GM12891 (cell line): ENCODE measurements around the gene C6orf52.
"Not testable (repeated sequence)": the region's sequence is repeated elsewhere in the genome, so short reads cannot be mapped to it uniquely, and the experiment has no call there.

Experiments
- DNase-seq: peaks from one replicate; pipeline ENCODE4 v3.0.0; 2011; ENCODE audit warnings: low spot score; ENCODE audit not compliant: insufficient read length
- FAIRE-seq: peaks from 2 replicates; lab custom pipeline; 2011; peaks lifted over from hg19 to GRCh38; lab: Jason Lieb, UNC
- PAX5 ChIP-seq: IDR thresholded peaks from 2 replicates; pipeline ENCODE4 v1.6.1; 2011; ENCODE audit warnings: low read length, moderate library complexity, mild to moderate bottlenecking; ENCODE audit not compliant: insufficient read depth, severe bottlenecking
- POLR2A ChIP-seq: IDR thresholded peaks from 2 replicates; pipeline ENCODE4 v1.6.1; 2011; ENCODE audit warnings: low read depth, low read length, control low read depth
- POLR2AphosphoS5 ChIP-seq: IDR thresholded peaks from 2 replicates; pipeline ENCODE4 v1.6.1; 2011; ENCODE audit warnings: low read depth, low read length, control low read depth
- POU2F2 ChIP-seq: IDR thresholded peaks from 2 replicates; pipeline ENCODE4 v1.6.1; 2011; ENCODE audit warnings: low read depth, mild to moderate bottlenecking, control low read depth, low read length, moderate library complexity
- SPI1 ChIP-seq: IDR thresholded peaks from 2 replicates; pipeline ENCODE4 v1.6.1; 2011; ENCODE audit warnings: low read depth, low read length, control low read depth
- TAF1 ChIP-seq: IDR thresholded peaks from 2 replicates; pipeline ENCODE4 v1.6.1; 2011; ENCODE audit warnings: low read depth, low read length, control low read depth

C6orf52 gene

DNA sequence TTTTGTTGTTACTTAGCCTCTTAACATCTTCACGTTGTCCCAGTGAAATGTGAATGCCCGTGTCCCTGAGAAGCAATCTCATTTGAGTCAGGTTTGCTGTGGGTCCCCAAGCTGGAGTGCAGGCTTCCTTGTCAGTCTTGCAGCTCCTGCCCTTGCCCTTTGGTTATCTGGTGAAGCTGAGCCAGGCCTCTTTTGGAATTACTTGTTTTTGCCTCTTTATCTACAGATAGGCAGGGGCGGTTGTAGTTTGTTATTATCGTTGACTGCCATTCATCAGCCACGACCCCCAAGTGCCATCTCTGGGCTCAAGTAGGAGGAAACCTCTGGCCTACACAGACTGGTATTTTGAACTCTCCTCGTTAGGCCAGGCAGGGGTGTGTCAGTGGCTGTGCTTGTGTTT, 30.6 kb upstream of the C6orf52 start:
- DNase-seq (no peak), FAIRE-seq (no peak)
- TF ChIP-seq POLR2A (no peak), POLR2AphosphoS5 (no peak), SPI1 (no peak), POU2F2 (no peak), PAX5 (no peak), TAF1 (no peak)

DNA sequence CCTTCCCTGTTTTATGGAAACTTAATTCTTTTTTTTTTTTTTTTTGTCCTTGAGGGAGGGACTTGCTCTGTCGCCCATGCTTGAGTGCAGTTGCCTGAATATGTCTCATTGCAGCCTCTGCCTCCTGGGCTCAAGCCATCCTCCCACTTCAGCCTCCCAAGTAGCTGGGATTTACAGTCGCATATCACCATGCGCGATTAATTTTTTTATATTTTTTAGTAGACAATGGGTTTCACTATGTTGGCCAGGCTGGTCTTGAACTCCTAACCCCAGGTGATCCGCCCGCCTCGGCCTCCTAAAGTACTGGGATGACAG, 29.1 kb upstream of the C6orf52 start:
- DNase-seq (no peak), FAIRE-seq (no peak)
- TF ChIP-seq POU2F2 (no peak), PAX5 (no peak), SPI1 (no peak)

DNA sequence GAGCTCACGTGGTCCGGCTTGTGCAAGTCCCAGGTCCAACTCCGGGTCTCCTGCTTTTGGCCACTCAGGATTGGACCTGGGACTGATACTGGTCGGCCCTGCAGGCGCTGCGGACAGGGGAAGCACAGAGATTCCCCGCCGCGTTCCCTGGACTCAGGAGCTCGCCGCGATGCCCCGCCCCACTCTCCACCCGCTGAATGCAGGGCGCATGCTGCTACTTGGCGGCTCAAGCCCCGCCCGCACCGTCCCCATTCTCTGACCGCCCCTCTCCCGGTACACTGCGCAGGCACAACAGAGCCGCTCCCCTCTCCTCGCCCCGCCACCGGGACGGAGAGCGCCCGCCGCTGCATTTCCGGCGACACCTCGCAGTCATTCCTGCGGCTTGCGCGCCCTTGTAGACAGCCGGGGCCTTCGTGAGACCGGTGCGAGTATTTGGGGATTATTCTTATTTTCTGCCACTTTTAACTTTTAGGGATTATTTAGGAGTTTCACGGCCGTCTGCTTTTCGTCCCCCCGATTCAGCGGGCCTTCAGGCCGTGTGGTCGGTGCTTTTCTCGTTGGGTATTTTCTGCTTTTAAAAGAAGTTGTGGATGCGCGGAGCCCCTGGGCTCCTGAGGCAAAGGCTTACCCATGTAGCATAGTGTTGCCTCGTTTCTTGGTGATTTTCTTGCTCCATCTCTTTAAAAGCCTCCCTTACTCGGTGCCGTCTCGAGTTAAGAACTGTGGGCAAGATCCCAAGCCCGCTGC, 28.6 kb upstream of the C6orf52 start, which contains the start of gene TMEM14C:
TMEM14C (plus strand) TSS at position 251 of the 747 bp plus-strand sequence. CDS start 1,544 bp downstream, outside the sequence.
- DNase-seq, result peak; percentile 78
- TF ChIP-seq TAF1 (peak; percentile 89), POU2F2 (peak; percentile 56), PAX5 (no peak), POLR2AphosphoS5 (peak; percentile 79), POLR2A (peak; percentile 78), SPI1 (no peak)
- peak; percentile 87 for FAIRE-seq

DNA sequence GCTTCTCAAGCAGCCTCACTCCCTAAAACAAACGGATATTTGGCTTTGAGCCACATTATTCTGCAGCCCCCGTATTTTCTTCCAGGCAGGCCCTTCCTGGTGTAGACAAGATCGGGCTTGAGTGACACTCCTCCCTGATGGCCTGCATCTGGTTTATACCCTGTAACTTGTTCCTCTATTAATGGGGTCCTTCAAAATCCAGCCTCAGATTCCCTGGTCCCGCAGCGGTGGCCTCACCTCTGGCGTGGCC, 28.1 kb upstream of the C6orf52 start:
- DNase-seq (no peak), FAIRE-seq (no peak)
- TF ChIP-seq TAF1, result no peak
- TF ChIP-seq SPI1, result no peak
- TF ChIP-seq POLR2A, result no peak
- TF ChIP-seq POLR2AphosphoS5, result no peak
- TF ChIP-seq PAX5, result no peak
- no peak for TF ChIP-seq POU2F2

DNA sequence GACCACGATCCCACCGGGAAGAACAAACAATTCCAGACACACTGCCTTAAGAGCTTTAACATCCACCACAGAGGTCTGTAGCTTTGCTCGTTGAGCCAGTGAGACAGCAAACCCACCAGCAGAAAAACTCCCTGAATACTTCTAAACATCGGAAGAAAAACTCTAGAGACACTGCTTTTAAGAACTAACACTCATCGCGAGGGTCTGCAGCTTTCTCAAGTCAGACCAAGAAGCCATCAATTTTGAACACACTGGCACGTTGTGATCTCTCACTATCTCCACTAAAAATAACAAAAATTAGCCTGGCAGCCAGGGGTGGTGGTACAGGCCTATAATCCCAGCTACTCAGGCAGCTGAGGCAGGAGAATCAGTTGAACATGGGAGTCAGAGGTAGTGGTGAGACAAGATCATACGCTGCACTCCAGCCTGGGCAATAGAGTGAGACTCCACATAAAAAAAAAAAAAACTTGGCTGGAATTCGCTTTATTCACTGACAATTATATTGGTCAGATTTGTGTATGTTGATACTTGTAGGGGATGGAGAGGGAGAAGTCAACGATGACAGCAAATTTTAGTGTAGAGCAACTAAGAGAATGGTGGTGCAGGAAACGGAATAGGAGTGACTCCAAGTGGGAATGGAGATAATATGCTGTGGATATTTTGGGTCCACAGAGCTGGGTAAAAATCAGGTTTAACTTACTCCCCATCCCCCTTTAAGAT, 27.6 kb upstream of the C6orf52 start:
- FAIRE-seq, result no peak
- TF ChIP-seq POU2F2 (no peak), POLR2A (no peak), TAF1 (no peak), SPI1 (no peak), POLR2AphosphoS5 (no peak), PAX5 (no peak)
- DNase-seq, result no peak

DNA sequence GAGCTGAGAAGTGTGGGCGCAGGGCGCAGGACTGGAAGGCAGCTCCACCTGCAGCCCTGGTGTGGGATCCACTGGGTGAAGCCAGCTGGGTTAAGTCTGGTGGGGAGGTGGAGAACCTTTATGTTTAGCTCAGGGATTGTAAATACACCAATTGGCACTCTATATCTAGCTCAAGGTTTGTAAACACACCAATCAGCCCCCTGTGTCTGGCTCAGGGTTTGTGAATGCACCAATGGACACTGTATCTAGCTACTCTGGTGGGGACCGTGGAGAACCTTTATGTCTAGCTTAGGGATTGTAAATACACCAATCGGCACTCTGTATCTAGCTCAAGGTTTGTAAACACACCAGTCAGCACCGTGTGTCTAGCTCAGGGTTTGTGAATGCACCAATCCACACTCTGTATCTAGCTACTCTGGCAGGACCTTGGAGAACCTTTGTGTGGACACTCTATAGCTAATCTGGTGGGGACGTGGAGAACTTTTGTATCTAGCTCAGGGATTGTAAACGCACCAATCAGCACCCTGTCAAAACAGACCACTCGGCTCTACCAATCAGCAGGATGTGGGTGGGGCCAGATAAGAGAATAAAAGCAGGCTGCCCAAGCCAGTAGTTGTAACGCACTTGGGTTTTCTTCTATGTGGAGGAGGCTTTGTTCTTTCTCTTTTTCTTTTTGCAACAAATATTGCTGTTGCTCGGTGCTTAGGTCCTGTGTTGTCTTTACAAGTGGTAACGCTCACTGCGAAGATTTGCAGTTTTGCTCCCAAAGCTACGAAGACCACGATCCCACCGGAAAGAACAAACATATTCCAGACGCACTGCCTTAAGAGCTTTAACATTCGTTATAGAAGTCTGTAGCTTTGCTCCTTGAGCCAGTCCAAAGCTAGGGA, 26.8 kb upstream of the C6orf52 start:
- FAIRE-seq, result peak; percentile 72
- TF ChIP-seq POLR2AphosphoS5, result 0 out of 2 replicates have a peak, but pooled peaks have one; percentile 10
- TF ChIP-seq POLR2A, result peak; percentile 19; the same call in 1 of the 2 replicates
- not testable (repeated sequence) for DNase-seq

DNA sequence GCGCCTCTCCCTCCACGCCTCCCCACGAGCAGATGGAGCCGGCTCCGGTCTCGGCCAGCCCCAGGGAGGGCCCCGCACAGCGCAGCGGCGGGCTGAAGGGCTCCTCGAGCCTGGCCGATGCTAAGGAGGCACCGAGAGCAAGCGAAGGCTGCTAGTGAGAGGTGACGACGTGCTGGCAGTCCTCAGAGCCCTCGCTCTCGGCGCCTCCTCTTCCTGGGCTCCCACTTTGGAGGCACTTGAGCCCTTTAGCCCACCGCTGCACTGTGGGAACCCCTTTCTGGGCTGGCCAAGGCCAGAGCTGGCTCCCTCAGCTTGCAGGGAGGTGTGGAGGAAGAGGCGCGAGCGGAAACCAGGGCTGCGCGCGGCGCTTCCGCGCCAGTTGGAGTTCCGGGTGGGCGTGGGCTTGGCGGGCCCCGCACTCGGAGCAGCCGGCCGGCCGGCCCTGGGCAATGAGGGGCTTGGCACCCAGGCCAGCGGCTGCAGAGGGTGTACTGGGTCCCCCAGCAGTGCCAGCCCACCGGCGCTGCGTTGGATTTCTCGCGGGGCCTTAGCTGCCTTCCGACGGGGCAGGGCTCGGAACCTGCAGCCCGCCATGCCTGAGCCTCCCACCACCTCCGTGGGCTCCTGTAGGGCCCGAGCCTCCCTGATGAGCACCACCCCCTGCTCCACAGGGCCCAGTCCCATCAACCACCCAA, 26.0 kb upstream of the C6orf52 start:
- DNase-seq, result peak; percentile 37
- TF ChIP-seq POLR2AphosphoS5, result peak; percentile 37; the same call in 1 of the 2 replicates
- TF ChIP-seq SPI1, result no peak
- FAIRE-seq, result no peak

DNA sequence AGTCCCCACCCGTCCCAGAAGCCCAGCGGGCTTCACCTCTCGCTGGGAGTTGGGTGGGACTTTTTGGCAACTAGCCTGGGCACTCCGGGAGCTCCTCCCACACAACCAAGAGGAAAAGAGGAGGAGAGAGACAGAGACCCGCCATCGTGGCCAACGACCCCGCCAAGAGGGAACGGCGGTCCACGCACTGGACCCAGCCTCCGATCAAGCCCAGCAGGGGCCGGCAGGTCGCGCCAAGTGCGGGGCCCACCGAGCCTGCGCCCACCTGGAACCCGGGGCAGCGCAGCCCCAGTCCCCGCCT, 25.5 kb upstream of the C6orf52 start:
- DNase-seq (no peak), FAIRE-seq (no peak)
- TF ChIP-seq PAX5 (no peak), POU2F2 (no peak)

DNA sequence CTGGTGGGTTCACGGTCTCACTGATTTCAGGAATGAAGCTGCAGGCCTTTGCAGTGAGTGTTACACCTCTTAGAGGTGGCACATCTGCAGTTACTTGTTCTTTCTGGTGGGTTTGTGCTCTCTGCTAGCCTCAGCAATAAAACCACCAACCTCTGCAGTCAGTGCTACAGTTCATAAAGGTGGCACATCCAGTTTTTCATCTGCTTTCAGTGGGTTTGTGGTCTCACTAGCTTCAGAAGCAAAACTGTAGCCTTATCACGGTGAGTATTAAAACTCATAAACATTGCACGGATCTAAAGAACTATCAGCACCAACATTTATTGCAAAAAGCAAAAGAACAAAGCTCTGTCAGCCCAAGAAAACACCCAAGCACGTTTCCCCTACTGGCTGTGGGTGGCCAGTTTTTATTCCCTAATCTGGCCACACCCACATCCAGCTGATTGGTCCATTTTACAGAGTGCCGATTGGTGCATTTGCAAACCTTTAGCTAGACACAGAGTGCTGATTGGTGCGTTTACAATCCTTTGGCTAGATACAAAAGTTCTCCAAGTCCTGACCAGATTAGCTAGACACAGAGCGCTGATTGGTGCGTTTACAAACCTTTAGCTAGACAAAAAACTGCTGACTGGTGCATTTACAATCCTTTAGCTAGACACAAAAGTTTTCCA, 25.0 kb upstream of the C6orf52 start:
- no peak for DNase-seq
- FAIRE-seq, result no peak

More for the DNA sequence above, 25.0 kb upstream of the C6orf52 start:
- TF ChIP-seq PAX5 (no peak), SPI1 (no peak), TAF1 (no peak), POLR2AphosphoS5 (no peak), POLR2A (no peak), POU2F2 (no peak)
